ENCODE data around the gene GPR65.

GPR65 gene

DNA sequence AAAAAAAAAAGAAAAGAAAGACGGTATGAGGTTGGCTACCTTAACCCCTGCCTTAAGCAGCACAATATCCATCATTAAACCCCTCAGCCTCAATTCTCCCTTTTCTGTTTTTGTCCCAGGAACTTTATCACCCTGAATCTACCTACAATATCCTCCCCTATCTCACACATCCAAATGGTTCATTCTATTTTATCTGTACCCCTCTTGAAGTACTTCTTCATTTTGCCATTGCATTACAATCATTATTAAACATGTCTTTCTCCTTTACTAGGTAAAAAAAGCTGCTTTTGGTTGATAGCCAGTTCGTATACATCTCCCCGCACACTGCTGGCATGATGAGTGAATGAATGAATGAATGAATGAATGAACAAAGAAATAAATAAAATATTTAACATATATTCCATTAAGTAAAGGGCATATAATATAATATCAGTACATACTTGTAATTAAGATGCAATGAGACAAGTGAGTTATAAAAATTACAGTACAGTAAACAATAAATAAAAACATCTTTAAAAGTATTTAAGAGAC is 364 bp upstream of the GPR65 start:
- H4K20me1 ChIP-seq (ENCODE audit: insufficient read depth, low read length): no peaks in the 10 kb centered on the region
- H3K27me3 ChIP-seq (replicated peaks; ENCODE audit: insufficient read depth, low read length): no peaks in the 10 kb centered on the region
- no peak overlapping the region for H3K4me3 ChIP-seq (ENCODE audit: low read length)
- H3K36me3 ChIP-seq (replicated peaks; ENCODE audit: insufficient read depth, low read length): no peaks in the 10 kb centered on the region
- H3K4me2 ChIP-seq (ENCODE audit: low read depth, low read length): no peak overlapping the region
- DNase-seq: no peak
- H2AFZ ChIP-seq (ENCODE audit: low read length): no peak overlapping the region
- H3K9ac ChIP-seq (ENCODE audit: low read length): no peak overlapping the region
- H3K27ac ChIP-seq (ENCODE audit: low read length): no peak overlapping the region
- H3K79me2 ChIP-seq (ENCODE audit: low read length): no peaks in the 10 kb centered on the region
- no peaks in the 10 kb centered on the region for H3K9me3 ChIP-seq (replicated peaks; ENCODE audit: insufficient read depth, low read length)
- TF ChIP-seq, protein P1, sequence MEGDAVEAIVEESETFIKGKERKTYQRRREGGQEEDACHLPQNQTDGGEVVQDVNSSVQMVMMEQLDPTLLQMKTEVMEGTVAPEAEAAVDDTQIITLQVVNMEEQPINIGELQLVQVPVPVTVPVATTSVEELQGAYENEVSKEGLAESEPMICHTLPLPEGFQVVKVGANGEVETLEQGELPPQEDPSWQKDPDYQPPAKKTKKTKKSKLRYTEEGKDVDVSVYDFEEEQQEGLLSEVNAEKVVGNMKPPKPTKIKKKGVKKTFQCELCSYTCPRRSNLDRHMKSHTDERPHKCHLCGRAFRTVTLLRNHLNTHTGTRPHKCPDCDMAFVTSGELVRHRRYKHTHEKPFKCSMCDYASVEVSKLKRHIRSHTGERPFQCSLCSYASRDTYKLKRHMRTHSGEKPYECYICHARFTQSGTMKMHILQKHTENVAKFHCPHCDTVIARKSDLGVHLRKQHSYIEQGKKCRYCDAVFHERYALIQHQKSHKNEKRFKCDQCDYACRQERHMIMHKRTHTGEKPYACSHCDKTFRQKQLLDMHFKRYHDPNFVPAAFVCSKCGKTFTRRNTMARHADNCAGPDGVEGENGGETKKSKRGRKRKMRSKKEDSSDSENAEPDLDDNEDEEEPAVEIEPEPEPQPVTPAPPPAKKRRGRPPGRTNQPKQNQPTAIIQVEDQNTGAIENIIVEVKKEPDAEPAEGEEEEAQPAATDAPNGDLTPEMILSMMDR (IDR thresholded peaks at IDR 0.05; ENCODE audit: low read length): no peak
- no peak for TF ChIP-seq EZH2 (optimal IDR thresholded peaks at IDR 0.05; ENCODE audit: low read depth, low read length)
- TF ChIP-seq EZH2phosphoT487 (IDR thresholded peaks at IDR 0.05; ENCODE audit: low read length): no peak
- no peaks in the 10 kb centered on the region for H3F3A ChIP-seq (ENCODE audit: insufficient read depth, low read length)
- no peaks in the 10 kb centered on the region for H3K4me1 ChIP-seq (ENCODE audit: low read length)
- H3K9me2 ChIP-seq (replicated peaks; ENCODE audit: insufficient read depth, low read length): no peaks in the 10 kb centered on the region

DNA sequence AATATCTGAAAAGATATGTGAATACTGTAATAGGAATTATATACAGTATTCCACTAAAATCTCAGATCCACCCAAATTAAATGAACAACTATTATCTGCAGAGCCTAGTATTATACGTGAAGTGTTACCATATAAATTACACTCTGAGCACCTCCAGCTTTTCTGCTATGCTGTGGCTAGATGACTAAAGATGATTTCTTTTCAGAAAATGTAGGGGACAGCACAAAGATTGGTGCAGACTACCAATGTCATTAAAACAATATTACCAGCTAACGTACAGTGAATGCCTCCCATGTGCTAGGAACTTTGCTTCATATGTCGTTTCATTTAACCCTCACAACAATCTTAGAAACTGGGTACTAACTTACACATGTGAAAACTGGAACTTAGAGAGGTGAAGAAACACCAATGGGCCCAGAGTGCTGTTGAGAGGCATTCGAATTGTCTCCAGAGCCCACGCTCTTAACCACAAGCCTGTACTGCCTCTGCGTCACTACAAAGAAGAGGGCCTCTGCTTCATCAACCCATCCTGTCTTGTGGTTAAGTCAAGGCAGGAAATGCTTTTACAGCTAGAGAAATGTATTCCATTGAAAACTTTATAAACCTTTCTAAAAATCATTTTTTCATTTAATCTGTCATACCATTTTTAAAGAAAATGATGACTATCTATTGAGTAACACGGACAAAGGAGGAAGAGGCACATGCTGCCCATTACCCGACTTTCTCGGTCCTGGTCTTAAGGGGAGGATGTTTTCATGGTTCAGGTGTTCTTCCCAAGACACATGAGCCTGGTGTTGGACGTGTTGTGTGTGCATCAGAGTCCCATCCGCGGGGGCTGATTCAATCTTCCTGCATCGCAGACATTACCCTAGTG is 1.3 kb downstream of the GPR65 start:
- Histone ChIP-seq H3K4me2 (ENCODE audit: low read depth, low read length) (no peak overlapping the region), H3K27ac (ENCODE audit: low read length) (no peak overlapping the region)

DNA sequence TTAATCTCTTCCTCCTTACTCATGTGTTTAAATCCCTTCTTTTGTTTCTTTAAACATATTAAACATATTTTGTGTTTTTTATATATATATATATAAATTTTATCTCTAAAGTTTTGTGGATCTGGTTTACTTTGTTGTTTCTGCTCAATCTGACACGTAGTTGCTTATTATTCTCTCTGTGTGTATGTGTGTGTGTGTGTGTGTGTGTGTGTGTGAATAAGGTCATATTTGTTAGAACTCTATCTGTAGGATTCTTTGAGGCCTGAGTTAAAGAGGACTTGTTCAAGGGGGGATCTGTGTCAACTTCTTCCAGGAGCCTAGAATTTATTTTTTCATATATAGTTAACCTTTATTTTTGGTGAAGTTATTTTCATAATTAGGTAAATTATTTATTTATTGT is 2.7 kb downstream of the GPR65 start:
- Histone ChIP-seq H3K27me3 (replicated peaks; ENCODE audit: insufficient read depth, low read length) (no peaks in the 10 kb centered on the region), H3K4me2 (ENCODE audit: low read depth, low read length) (no peak overlapping the region), H3K9me3 (replicated peaks; ENCODE audit: insufficient read depth, low read length) (no peaks in the 10 kb centered on the region), H3K9ac (ENCODE audit: low read length) (no peak overlapping the region), H3K4me1 (ENCODE audit: low read length) (no peaks in the 10 kb centered on the region), H2AFZ (ENCODE audit: low read length) (no peak overlapping the region), H4K20me1 (ENCODE audit: insufficient read depth, low read length) (no peaks in the 10 kb centered on the region), H3K79me2 (ENCODE audit: low read length) (no peaks in the 10 kb centered on the region), H3F3A (ENCODE audit: insufficient read depth, low read length) (no peaks in the 10 kb centered on the region), H3K9me2 (replicated peaks; ENCODE audit: insufficient read depth, low read length) (no peaks in the 10 kb centered on the region), H3K4me3 (ENCODE audit: low read length) (no peak overlapping the region), H3K36me3 (replicated peaks; ENCODE audit: insufficient read depth, low read length) (no peaks in the 10 kb centered on the region), H3K27ac (ENCODE audit: low read length) (no peak overlapping the region)
- TF ChIP-seq EZH2 (optimal IDR thresholded peaks at IDR 0.05; ENCODE audit: low read depth, low read length) (no peak), EZH2phosphoT487 (IDR thresholded peaks at IDR 0.05; ENCODE audit: low read length) (no peak)
- TF ChIP-seq, protein P1 (IDR thresholded peaks at IDR 0.05; ENCODE audit: low read length): no peak
- no peak for DNase-seq

More for the DNA sequence above, 1.3 kb downstream of the GPR65 start:
- Histone ChIP-seq H3K79me2 (ENCODE audit: low read length) (no peaks in the 10 kb centered on the region), H3K9me2 (replicated peaks; ENCODE audit: insufficient read depth, low read length) (no peaks in the 10 kb centered on the region), H2AFZ (ENCODE audit: low read length) (no peak overlapping the region), H3K4me1 (ENCODE audit: low read length) (no peaks in the 10 kb centered on the region), H3K9ac (ENCODE audit: low read length) (no peak overlapping the region), H4K20me1 (ENCODE audit: insufficient read depth, low read length) (no peaks in the 10 kb centered on the region), H3K36me3 (replicated peaks; ENCODE audit: insufficient read depth, low read length) (no peaks in the 10 kb centered on the region), H3F3A (ENCODE audit: insufficient read depth, low read length) (no peaks in the 10 kb centered on the region), H3K4me3 (ENCODE audit: low read length) (no peak overlapping the region), H3K9me3 (replicated peaks; ENCODE audit: insufficient read depth, low read length) (no peaks in the 10 kb centered on the region), H3K27me3 (replicated peaks; ENCODE audit: insufficient read depth, low read length) (no peaks in the 10 kb centered on the region)
- no peak for DNase-seq
- no peak for TF ChIP-seq EZH2phosphoT487 (IDR thresholded peaks at IDR 0.05; ENCODE audit: low read length)
- TF ChIP-seq, protein P1 (IDR thresholded peaks at IDR 0.05; ENCODE audit: low read length): no peak
- TF ChIP-seq EZH2 (optimal IDR thresholded peaks at IDR 0.05; ENCODE audit: low read depth, low read length): no peak
